Smooth muscle cell of the pulmonary artery (primary cell): Measurements from ENCODE around the gene EXOSC10. TPM values are rescaled to one million over a fixed set of nuclear protein-coding genes. Genes with fewer than 3 reads are reported as not detected.

Source experiments
- total RNA-seq: library from RNA; depleted of rRNA; stranded (reverse); fragments of >200 nt; gene quantifications from 2 replicates; pipeline ENCODE4 v1.2.3, GENCODE V29; 2014

The EXOSC10 gene
- total RNA-seq: 32.3 and 40.5 TPM in 2 replicates

DNA sequence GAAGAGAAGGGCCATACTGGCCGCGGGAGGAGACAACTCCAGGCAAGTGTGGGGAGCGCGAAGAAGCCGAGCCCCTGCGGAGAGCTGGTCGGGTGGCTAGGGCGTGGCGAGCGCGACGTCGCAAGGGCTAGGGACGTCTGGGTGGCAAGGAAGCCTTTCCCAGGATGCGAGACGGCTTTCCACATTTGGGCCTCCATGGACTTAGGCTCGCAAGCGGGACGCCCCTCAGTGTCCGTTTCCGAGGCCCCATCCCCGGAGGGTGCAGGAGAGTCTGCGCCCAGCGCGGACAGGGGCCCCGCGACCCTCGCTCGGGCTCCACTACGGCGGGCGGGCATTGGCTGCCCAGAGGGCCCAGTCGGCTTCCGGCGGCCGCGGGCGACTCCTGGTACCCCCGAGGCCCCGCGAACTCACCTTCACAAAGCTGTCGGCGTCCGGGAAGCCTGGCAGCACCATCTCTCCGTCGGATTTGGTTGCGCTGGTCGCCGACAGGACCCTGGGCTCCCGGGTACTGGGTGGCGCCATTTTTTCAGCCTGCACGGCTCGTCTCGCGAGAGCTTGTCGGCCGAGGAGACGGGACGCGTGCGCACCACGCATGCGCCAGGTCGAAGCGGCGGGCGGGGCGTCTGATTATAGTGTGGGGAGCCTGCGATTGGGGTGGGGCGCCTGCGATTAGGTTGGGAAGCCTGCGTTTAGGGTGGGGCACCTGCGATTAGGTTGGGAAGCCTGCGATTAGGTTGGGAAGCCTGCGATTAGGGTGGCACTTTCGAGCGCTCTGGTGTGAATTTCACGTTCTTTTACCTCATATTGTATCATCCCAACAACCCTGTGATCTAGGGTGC is at the start of gene EXOSC10:
Gene EXOSC10, minus strand, starts transcription at position 560 of the 839 bp plus-strand sequence. Its CDS starts 38 bp downstream, at position 522.

GRCh38 chr1:11059968-11060830 is 39.5 kb downstream of the EXOSC10 start, which contains the start of gene SRM:
SRM (minus strand) TSS chr1:11060018; CDS start chr1:11059943, 75 bp downstream.

DNA sequence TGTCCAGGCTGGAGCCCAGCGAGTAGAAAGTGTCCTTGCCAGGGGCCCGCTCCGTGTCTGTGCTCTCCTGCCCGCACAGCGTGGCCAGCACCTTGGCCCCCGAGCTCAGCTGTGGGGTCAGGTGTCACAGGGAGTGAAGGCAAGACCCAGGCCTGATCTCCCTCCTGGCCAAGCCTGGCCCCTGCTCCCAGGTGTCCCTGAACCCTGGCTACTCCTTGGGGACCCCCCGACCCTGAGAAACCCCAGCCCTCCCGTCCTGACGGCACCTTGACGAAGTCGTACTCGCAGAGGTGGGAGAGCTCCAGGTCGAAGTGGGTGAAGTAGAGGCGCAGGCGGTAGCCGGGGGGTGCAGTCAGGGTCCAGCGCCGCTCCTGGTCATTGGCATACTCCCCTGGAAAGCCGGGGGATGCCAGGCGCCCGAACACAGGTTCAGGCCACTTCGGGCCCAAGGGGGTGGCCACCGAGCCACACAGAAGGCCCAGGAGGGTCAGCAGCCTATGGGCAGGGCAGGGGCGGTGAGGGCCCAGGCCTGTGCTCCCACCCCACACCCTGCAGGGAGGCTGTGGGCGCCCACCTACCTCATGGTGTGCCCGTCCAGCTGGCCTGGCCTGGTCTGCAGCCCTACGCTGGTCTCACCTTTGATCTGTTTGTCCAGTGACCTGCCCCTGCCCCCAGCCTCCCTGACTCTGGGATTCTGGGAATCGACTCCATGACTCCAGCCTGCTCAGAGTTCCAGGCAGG is 52.9 kb downstream of the EXOSC10 start, which contains the start of gene MASP2:
Gene MASP2, minus strand, starts transcription at position 615 of the 741 bp plus-strand sequence. Its CDS starts 32 bp downstream, at position 583.

Other genes with a start within 250 kb of the EXOSC10 start
- gene TARDBP, start 87.2 kb downstream of the EXOSC10 start, total RNA-seq: 53.5 and 78.4 TPM in 2 replicates
- not detected in 2 replicates for gene MASP2, start 52.6 kb downstream of the EXOSC10 start, total RNA-seq
- 37.7 and 57.2 TPM in 2 replicates for gene SRM, start 39.9 kb downstream of the EXOSC10 start, total RNA-seq
- not detected in 2 replicates for gene ANGPTL7, start 89.5 kb upstream of the EXOSC10 start, total RNA-seq
- 36.8 and 53.6 TPM in 2 replicates for gene MTOR, start 162.7 kb upstream of the EXOSC10 start, total RNA-seq
- 8.1 and 8.6 TPM in 2 replicates for gene UBIAD1, start 173.3 kb upstream of the EXOSC10 start, total RNA-seq